ENCODE measurements around the gene COL7A1.

Gene COL7A1

DNA sequence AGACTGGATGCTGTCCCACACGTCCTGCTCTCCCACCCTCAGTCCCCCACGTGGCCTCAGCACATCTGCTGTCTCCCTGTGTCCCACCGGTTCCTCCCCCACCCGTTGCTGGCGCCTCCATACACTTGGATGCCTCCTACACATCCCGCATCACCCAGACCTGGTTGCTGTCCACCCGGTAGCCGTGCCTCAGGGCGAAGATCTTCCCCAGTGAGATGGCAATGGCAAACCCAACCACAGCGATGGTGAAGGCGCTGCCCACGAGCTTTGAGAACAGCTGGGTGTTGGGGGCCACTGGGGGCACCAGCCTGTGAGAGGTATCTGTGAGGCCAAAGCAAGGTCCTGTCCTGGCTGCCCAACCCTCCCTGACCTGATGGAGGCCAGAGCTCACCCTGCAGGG is 35.7 kb upstream of the COL7A1 start:
- peaks cover 16% of the 10 kb centered on the region for H3K4me1 ChIP-seq (ENCODE audit: control insufficient read depth, insufficient read depth, low read depth, low read length)
- no peak overlapping the region for H2BK5ac ChIP-seq (ENCODE audit: low read depth, low read length, poor library complexity, severe bottlenecking)
- H3K14ac ChIP-seq (ENCODE audit: low read length in 2 of 2) = no peak overlapping the region
- no peak overlapping the region for H4K8ac ChIP-seq (ENCODE audit: low read length)
- H3K27me3 ChIP-seq (ENCODE audit: control insufficient read depth in 1 of 2, insufficient read depth in 1 of 2, low read length in 2 of 2) = no peaks in the 10 kb centered on the region
- H3K4ac ChIP-seq (ENCODE audit: low read depth in 1 of 2, low read length in 2 of 2) = no peak overlapping the region
- H3K18ac ChIP-seq (ENCODE audit: low read depth in 1 of 2, low read length in 2 of 2) = no peak overlapping the region
- no peak overlapping the region for H3K23ac ChIP-seq (ENCODE audit: low read length in 2 of 2)
- peaks cover 75 to 81% of the 10 kb centered on the region in 2 experiments for H3K36me3 ChIP-seq (ENCODE audit: control insufficient read depth in 1 of 2, insufficient read depth in 2 of 2, low read depth in 1 of 2, low read length in 2 of 2)
- no peak overlapping the region for H2AFZ ChIP-seq (ENCODE audit: low read depth, low read length)
- H3K27ac ChIP-seq (ENCODE audit: low read length, poor library complexity, severe bottlenecking) = no peak overlapping the region
- no peak overlapping the region for H3K9ac ChIP-seq (ENCODE audit: low read length)
- DNase-seq = no peak
- H2BK120ac ChIP-seq (ENCODE audit: low read depth, low read length) = no peak overlapping the region
- no peak overlapping the region for H2BK12ac ChIP-seq (ENCODE audit: low read length in 2 of 2)
- H4K91ac ChIP-seq (ENCODE audit: low read length) = no peak overlapping the region
- H3K9me3 ChIP-seq (ENCODE audit: control insufficient read depth, low read length) = no peaks in the 10 kb centered on the region
- H3K4me3 ChIP-seq (ENCODE audit: insufficient read depth in 1 of 2, low read depth in 1 of 2, low read length in 2 of 2) = no peak overlapping the region
- peaks cover 44% of the 10 kb centered on the region for H3K79me1 ChIP-seq (replicated peaks; ENCODE audit: low read length, poor library complexity, severe bottlenecking)
- no peak overlapping the region for H2AK5ac ChIP-seq (ENCODE audit: low read length, severe bottlenecking)
- WGBS = 97% methylated on average over 12 of the region's 12 CpGs
- H2BK15ac ChIP-seq (ENCODE audit: low read depth, poor library complexity, severe bottlenecking) = no peak overlapping the region
- no peak overlapping the region for H3K4me2 ChIP-seq (ENCODE audit: low read length, poor library complexity, severe bottlenecking)

- peaks cover 15% of the 10 kb centered on the region for H3K4me1 ChIP-seq (ENCODE audit: control insufficient read depth, insufficient read depth, low read depth, low read length)
- no peak overlapping the region for H3K4me2 ChIP-seq (ENCODE audit: low read length, poor library complexity, severe bottlenecking)
- H4K8ac ChIP-seq (ENCODE audit: low read length) = no peak overlapping the region
- no peak overlapping the region for H2BK12ac ChIP-seq (ENCODE audit: low read length in 2 of 2)
- no peak overlapping the region for H3K18ac ChIP-seq (ENCODE audit: low read depth in 1 of 2, low read length in 2 of 2)
- H3K36me3 ChIP-seq (ENCODE audit: control insufficient read depth in 1 of 2, insufficient read depth in 2 of 2, low read depth in 1 of 2, low read length in 2 of 2) = peaks cover 79 to 85% of the 10 kb centered on the region in 2 experiments
- 93% methylated on average over 8 of the region's 8 CpGs for WGBS
- no peak overlapping the region for H2BK120ac ChIP-seq (ENCODE audit: low read depth, low read length)
- H3K23ac ChIP-seq (ENCODE audit: low read length in 2 of 2) = no peak overlapping the region
- no peak overlapping the region for H3K14ac ChIP-seq (ENCODE audit: low read length in 2 of 2)
- no peak for DNase-seq
- no peak overlapping the region for H2BK15ac ChIP-seq (ENCODE audit: low read depth, poor library complexity, severe bottlenecking)
- H3K27me3 ChIP-seq (ENCODE audit: control insufficient read depth in 1 of 2, insufficient read depth in 1 of 2, low read length in 2 of 2) = no peaks in the 10 kb centered on the region
- H3K9me3 ChIP-seq (ENCODE audit: control insufficient read depth, low read length) = no peaks in the 10 kb centered on the region
- no peak overlapping the region for H2AFZ ChIP-seq (ENCODE audit: low read depth, low read length)
- H2BK5ac ChIP-seq (ENCODE audit: low read depth, low read length, poor library complexity, severe bottlenecking) = no peak overlapping the region
- H2AK5ac ChIP-seq (ENCODE audit: low read length, severe bottlenecking) = no peak overlapping the region
- peaks cover 44% of the 10 kb centered on the region for H3K79me1 ChIP-seq (replicated peaks; ENCODE audit: low read length, poor library complexity, severe bottlenecking)
- no peak overlapping the region for H3K4me3 ChIP-seq (ENCODE audit: insufficient read depth in 1 of 2, low read depth in 1 of 2, low read length in 2 of 2)
- no peak overlapping the region for H3K4ac ChIP-seq (ENCODE audit: low read depth in 1 of 2, low read length in 2 of 2)
- H3K27ac ChIP-seq (ENCODE audit: low read length, poor library complexity, severe bottlenecking) = no peak overlapping the region
- H4K91ac ChIP-seq (ENCODE audit: low read length) = no peak overlapping the region
- no peak overlapping the region for H3K9ac ChIP-seq (ENCODE audit: low read length)
These were observed 35.3 kb upstream of the COL7A1 start for GRCh38 chr3:48630407-48630806.

- Histone ChIP-seq H3K23ac (ENCODE audit: low read length in 2 of 2) (no peak overlapping the region), H3K4me3 (ENCODE audit: insufficient read depth in 1 of 2, low read depth in 1 of 2, low read length in 2 of 2) (no peak overlapping the region), H3K14ac (ENCODE audit: low read length in 2 of 2) (no peak overlapping the region), H3K4me2 (ENCODE audit: low read length, poor library complexity, severe bottlenecking) (no peak overlapping the region), H2AK5ac (ENCODE audit: low read length, severe bottlenecking) (no peak overlapping the region), H2AFZ (ENCODE audit: low read depth, low read length) (no peak overlapping the region), H3K79me1 (replicated peaks; ENCODE audit: low read length, poor library complexity, severe bottlenecking) (peaks cover 44% of the 10 kb centered on the region), H3K36me3 (ENCODE audit: control insufficient read depth in 1 of 2, insufficient read depth in 2 of 2, low read depth in 1 of 2, low read length in 2 of 2) (peaks cover 82 to 90% of the 10 kb centered on the region in 2 experiments), H2BK120ac (ENCODE audit: low read depth, low read length) (no peak overlapping the region), H3K9ac (ENCODE audit: low read length) (no peak overlapping the region), H2BK15ac (ENCODE audit: low read depth, poor library complexity, severe bottlenecking) (no peak overlapping the region), H4K8ac (ENCODE audit: low read length) (no peak overlapping the region), H3K27ac (ENCODE audit: low read length, poor library complexity, severe bottlenecking) (no peak overlapping the region), H3K9me3 (ENCODE audit: control insufficient read depth, low read length) (no peaks in the 10 kb centered on the region), H4K91ac (ENCODE audit: low read length) (no peak overlapping the region), H3K4me1 (ENCODE audit: control insufficient read depth, insufficient read depth, low read depth, low read length) (peaks cover 15% of the 10 kb centered on the region), H3K18ac (ENCODE audit: low read depth in 1 of 2, low read length in 2 of 2) (no peak overlapping the region), H3K4ac (ENCODE audit: low read depth in 1 of 2, low read length in 2 of 2) (no peak overlapping the region), H2BK12ac (ENCODE audit: low read length in 2 of 2) (no peak overlapping the region), H2BK5ac (ENCODE audit: low read depth, low read length, poor library complexity, severe bottlenecking) (no peak overlapping the region), H3K27me3 (ENCODE audit: control insufficient read depth in 1 of 2, insufficient read depth in 1 of 2, low read length in 2 of 2) (no peaks in the 10 kb centered on the region)
- no peak for DNase-seq
- 99% methylated on average over 12 of the region's 12 CpGs for WGBS
These were observed 34.8 kb upstream of the COL7A1 start for GRCh38 chr3:48629894-48630293.

DNA sequence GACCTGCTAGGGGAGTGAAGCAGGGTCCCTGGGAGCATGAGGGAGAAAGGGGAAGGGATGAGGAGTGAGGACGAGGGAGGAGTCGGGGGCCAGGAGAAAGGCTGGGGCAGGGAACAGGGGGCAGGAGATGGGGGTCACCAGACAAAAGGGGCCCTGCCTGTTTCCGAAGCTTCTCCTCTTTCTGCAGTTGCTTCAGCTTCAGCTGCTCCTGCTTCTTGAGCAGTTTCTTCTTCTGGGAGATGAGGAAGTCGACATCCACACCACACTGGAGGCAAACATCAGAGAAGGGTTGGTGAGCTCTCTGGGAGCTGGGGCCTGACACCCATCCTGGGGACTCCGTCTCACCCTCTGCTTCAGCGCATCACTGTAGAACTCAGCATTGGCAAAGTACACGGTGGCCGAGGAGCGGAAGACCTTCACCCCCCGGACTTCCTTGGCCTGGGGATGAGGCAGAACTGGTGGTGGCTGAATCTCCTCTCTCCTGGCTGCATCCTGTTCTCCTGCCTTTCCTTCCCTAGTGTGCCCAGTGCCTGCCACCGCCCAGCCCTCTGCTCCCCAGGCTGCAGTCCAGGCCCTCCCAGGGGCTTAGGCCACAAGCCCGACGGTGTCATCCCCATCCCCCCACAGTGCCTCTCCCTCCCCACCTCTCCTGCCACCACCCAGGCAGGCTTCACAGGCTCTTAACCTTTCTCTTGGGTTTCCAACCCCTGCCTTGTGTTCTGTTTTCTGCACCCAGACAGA is 33.3 kb upstream of the COL7A1 start:
- Histone ChIP-seq H3K4me3 (ENCODE audit: insufficient read depth in 1 of 2, low read depth in 1 of 2, low read length in 2 of 2) (no peak overlapping the region), H3K79me1 (replicated peaks; ENCODE audit: low read length, poor library complexity, severe bottlenecking) (peaks cover 36% of the 10 kb centered on the region), H2BK5ac (ENCODE audit: low read depth, low read length, poor library complexity, severe bottlenecking) (no peak overlapping the region), H3K4me1 (ENCODE audit: control insufficient read depth, insufficient read depth, low read depth, low read length) (peaks cover 4% of the 10 kb centered on the region), H2AFZ (ENCODE audit: low read depth, low read length) (no peak overlapping the region), H3K4me2 (ENCODE audit: low read length, poor library complexity, severe bottlenecking) (no peak overlapping the region), H3K9me3 (ENCODE audit: control insufficient read depth, low read length) (no peaks in the 10 kb centered on the region), H3K23ac (ENCODE audit: low read length in 2 of 2) (no peak overlapping the region), H4K91ac (ENCODE audit: low read length) (no peak overlapping the region), H3K18ac (ENCODE audit: low read depth in 1 of 2, low read length in 2 of 2) (no peak overlapping the region), H3K36me3 (ENCODE audit: control insufficient read depth in 1 of 2, insufficient read depth in 2 of 2, low read depth in 1 of 2, low read length in 2 of 2) (peaks cover 79 to 97% of the 10 kb centered on the region in 2 experiments), H3K27me3 (ENCODE audit: control insufficient read depth in 1 of 2, insufficient read depth in 1 of 2, low read length in 2 of 2) (no peaks in the 10 kb centered on the region), H3K9ac (ENCODE audit: low read length) (no peak overlapping the region), H3K27ac (ENCODE audit: low read length, poor library complexity, severe bottlenecking) (no peak overlapping the region), H2BK120ac (ENCODE audit: low read depth, low read length) (no peak overlapping the region), H3K14ac (ENCODE audit: low read length in 2 of 2) (no peak overlapping the region), H2BK12ac (ENCODE audit: low read length in 2 of 2) (no peak overlapping the region), H3K4ac (ENCODE audit: low read depth in 1 of 2, low read length in 2 of 2) (no peak overlapping the region), H2AK5ac (ENCODE audit: low read length, severe bottlenecking) (no peak overlapping the region), H4K8ac (ENCODE audit: low read length) (no peak overlapping the region), H2BK15ac (ENCODE audit: low read depth, poor library complexity, severe bottlenecking) (no peak overlapping the region)
- WGBS = 94% methylated on average over 13 of the region's 13 CpGs
- no peak for DNase-seq
